GM12873 (cell line): ENCODE data around the gene PTPRC.

Experiments used
- CTCF ChIP-seq: IDR thresholded peaks from 2 replicates; pipeline ENCODE4 v1.5.1; 2012; ENCODE audit warnings: low read depth, mild to moderate bottlenecking, moderate library complexity, low read length, control low read depth; ENCODE audit not compliant: insufficient read depth; ENCODE audit errors: missing control alignments

PTPRC gene

GRCh38 chr1:198700016-198700392, 61.2 kb downstream of the PTPRC start:
- no peak for TF ChIP-seq CTCF

- TF ChIP-seq CTCF, result no peak
Measured at GRCh38 chr1:198700396-198700795, 61.6 kb downstream of the PTPRC start.

- TF ChIP-seq CTCF, result no peak
Measured at GRCh38 chr1:198701250-198701649, 62.4 kb downstream of the PTPRC start.

- no peak for TF ChIP-seq CTCF
Measured at GRCh38 chr1:198701766-198702539, 63.1 kb downstream of the PTPRC start.

- no peak for TF ChIP-seq CTCF
Measured at GRCh38 chr1:198708761-198709525, 70.1 kb downstream of the PTPRC start.

GRCh38 chr1:198711837-198712236, 73.0 kb downstream of the PTPRC start:
- no peak for TF ChIP-seq CTCF

GRCh38 chr1:198713081-198713480, 74.2 kb downstream of the PTPRC start:
- TF ChIP-seq CTCF, result no peak
